ENCODE measurements around the gene FAM83C. TPM values are rescaled to one million over a fixed set of nuclear protein-coding genes. Genes with fewer than 3 reads are reported as not detected.
"Not testable (repeated sequence)": the region's sequence is repeated elsewhere in the genome, so short reads cannot be mapped to it uniquely, and the experiment has no call there.

Gene FAM83C
- total RNA-seq, 1 experiment from 2014 or later = not detected

- TF ChIP-seq CTCF (IDR thresholded peaks at IDR 0.05; ENCODE audit: unreplicated experiment) = no peak
- H3K36me3 Mint-ChIP-seq (ENCODE audit: insufficient read depth, unreplicated experiment) = peaks cover 13% of the 10 kb centered on the region
- peaks cover 18% of the 10 kb centered on the region for H3K4me1 Mint-ChIP-seq (ENCODE audit: insufficient read depth, unreplicated experiment)
- H3K4me3 Mint-ChIP-seq (ENCODE audit: unreplicated experiment) = peak overlapping the region; percentile 13
- no peaks in the 10 kb centered on the region for H3K9me3 Mint-ChIP-seq (ENCODE audit: unreplicated experiment)
- BruUV-seq (replicated peaks) = no TSS peak
- H3K27ac Mint-ChIP-seq (ENCODE audit: low read depth, unreplicated experiment) = no peak overlapping the region
- ChIA-PET POLR2A (interaction anchor here (0.6 to 1.7 kb wide), 11 partner anchors 9 to 478 kb away, joined by 3 to 7 read pairs (median 3); partner anchors contain the start of genes EDEM2, GSS, MYH7B and RBM39), CTCF (interaction anchor here (0.6 to 1.3 kb wide), 11 partner anchors 46 to 1072 kb away, joined by 3 to 6 read pairs (median 4); no protein-coding TSS in a partner anchor)
- intact Hi-C loops (cut with micrococcal nuclease) = no loop called here
- no peaks in the 10 kb centered on the region for H3K27me3 Mint-ChIP-seq (ENCODE audit: insufficient read depth, unreplicated experiment)
- no peak for DNase-seq (ENCODE audit: unreplicated experiment)
Measured at GRCh38 chr20:35263532-35264341, 28.5 kb downstream of the FAM83C start.

GRCh38 chr20:35262731-35263531, 29.3 kb downstream of the FAM83C start:
- ChIA-PET POLR2A (interaction anchor here (0.6 to 1.7 kb wide), 10 partner anchors 10 to 479 kb away, joined by 3 to 5 read pairs (median 3); partner anchors contain the start of genes EDEM2 and RBM39), CTCF (interaction anchor here (0.6 to 1.3 kb wide), 9 partner anchors 47 to 1071 kb away, joined by 3 to 6 read pairs (median 4); no protein-coding TSS in a partner anchor)
- intact Hi-C loops (cut with micrococcal nuclease); H3K9me3 Mint-ChIP-seq (ENCODE audit: unreplicated experiment); H3K27me3 Mint-ChIP-seq (ENCODE audit: insufficient read depth, unreplicated experiment); H3K27ac Mint-ChIP-seq (ENCODE audit: low read depth, unreplicated experiment); BruUV-seq (replicated peaks): not testable (repeated sequence)
- Mint-ChIP-seq H3K4me3 (ENCODE audit: unreplicated experiment) (peak overlapping the region; percentile 13), H3K4me1 (ENCODE audit: insufficient read depth, unreplicated experiment) (peaks cover 23% of the 10 kb centered on the region), H3K36me3 (ENCODE audit: insufficient read depth, unreplicated experiment) (peaks cover 13% of the 10 kb centered on the region)
- peak; percentile 47 for DNase-seq (ENCODE audit: unreplicated experiment)

- DNase-seq (ENCODE audit: unreplicated experiment); H3K27ac Mint-ChIP-seq (ENCODE audit: low read depth, unreplicated experiment); BruUV-seq (replicated peaks); H3K27me3 Mint-ChIP-seq (ENCODE audit: insufficient read depth, unreplicated experiment); H3K9me3 Mint-ChIP-seq (ENCODE audit: unreplicated experiment); intact Hi-C loops (cut with micrococcal nuclease); H3K4me3 Mint-ChIP-seq (ENCODE audit: unreplicated experiment); POLR2A ChIA-PET: not testable (repeated sequence)
- H3K36me3 Mint-ChIP-seq (ENCODE audit: insufficient read depth, unreplicated experiment) = peaks cover 13% of the 10 kb centered on the region
- H3K4me1 Mint-ChIP-seq (ENCODE audit: insufficient read depth, unreplicated experiment) = peaks cover 24% of the 10 kb centered on the region
- CTCF ChIA-PET = interaction anchor here (1.4 kb wide), 1 partner anchor 8 kb away, joined by 6 read pairs; no protein-coding TSS in a partner anchor
Measured at GRCh38 chr20:35262321-35262720, 29.9 kb downstream of the FAM83C start.

- peaks cover 6% of the 10 kb centered on the region for H3K36me3 Mint-ChIP-seq (ENCODE audit: insufficient read depth, unreplicated experiment)
- ChIA-PET POLR2A (no interaction called here), CTCF (interaction anchor here (0.7 to 2.3 kb wide), 6 partner anchors 9 to 51 kb away, joined by 3 to 8 read pairs (median 4); no protein-coding TSS in a partner anchor)
- H3K27ac Mint-ChIP-seq (ENCODE audit: low read depth, unreplicated experiment) = no peak overlapping the region
- no peaks in the 10 kb centered on the region for H3K27me3 Mint-ChIP-seq (ENCODE audit: insufficient read depth, unreplicated experiment)
- H3K4me3 Mint-ChIP-seq (ENCODE audit: unreplicated experiment) = no peak overlapping the region
- TF ChIP-seq CTCF (IDR thresholded peaks at IDR 0.05; ENCODE audit: unreplicated experiment) = no peak
- intact Hi-C loops (cut with micrococcal nuclease) = no loop called here
- no peaks in the 10 kb centered on the region for H3K9me3 Mint-ChIP-seq (ENCODE audit: unreplicated experiment)
- peaks cover 28% of the 10 kb centered on the region for H3K4me1 Mint-ChIP-seq (ENCODE audit: insufficient read depth, unreplicated experiment)
- BruUV-seq (replicated peaks) = no TSS peak
- DNase-seq (ENCODE audit: unreplicated experiment) = no peak
Measured at GRCh38 chr20:35260426-35260825, 31.8 kb downstream of the FAM83C start.
